GM13976 (cell line): Measurements from ENCODE around the gene CARTPT.

Experiments
- DNase-seq: peaks from one replicate; pipeline ENCODE4 v3.0.0; 2012; ENCODE audit warnings: low spot score
- in situ Hi-C: fragments of 300-500 bp; cut with MboI; formaldehyde crosslinking; loops from one replicate; pipeline ENCODE4 v1.12.0; 2022; ENCODE audit warnings: low sequenced_read_pairs, mixed read lengths, inconsistent platforms; ENCODE audit not compliant: unreplicated experiment
- TF ChIP-seq, protein P1 (sequence below): IDR thresholded peaks from 2 replicates; pipeline ENCODE4 v1.5.1; 2012; ENCODE audit warnings: borderline replicate concordance, mild to moderate bottlenecking; ENCODE audit not compliant: insufficient read depth; ENCODE audit errors: extremely low read depth, missing control alignments, control extremely low read depth

The CARTPT gene

DNA sequence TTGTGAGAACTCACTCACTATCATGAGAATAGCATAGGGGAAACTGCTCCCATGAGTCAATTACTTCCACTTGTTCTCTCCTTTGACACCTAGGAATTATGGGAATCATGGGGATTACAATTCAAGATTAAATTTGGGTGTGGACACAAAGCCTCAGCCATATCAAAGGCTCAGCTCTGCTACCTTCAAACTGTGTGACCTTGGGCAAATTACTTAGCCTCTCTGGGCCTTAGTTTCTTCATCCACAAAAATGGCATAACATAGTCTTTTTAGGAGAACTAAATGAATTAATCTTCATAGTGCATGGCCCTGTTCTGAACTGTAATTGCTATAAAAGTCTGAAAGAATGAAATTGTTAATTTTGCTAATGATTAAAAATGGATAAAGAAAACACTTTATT is 18.3 kb upstream of the CARTPT start:
- in situ Hi-C loops = no loop called here
- DNase-seq = no peak
- TF ChIP-seq, protein P1, sequence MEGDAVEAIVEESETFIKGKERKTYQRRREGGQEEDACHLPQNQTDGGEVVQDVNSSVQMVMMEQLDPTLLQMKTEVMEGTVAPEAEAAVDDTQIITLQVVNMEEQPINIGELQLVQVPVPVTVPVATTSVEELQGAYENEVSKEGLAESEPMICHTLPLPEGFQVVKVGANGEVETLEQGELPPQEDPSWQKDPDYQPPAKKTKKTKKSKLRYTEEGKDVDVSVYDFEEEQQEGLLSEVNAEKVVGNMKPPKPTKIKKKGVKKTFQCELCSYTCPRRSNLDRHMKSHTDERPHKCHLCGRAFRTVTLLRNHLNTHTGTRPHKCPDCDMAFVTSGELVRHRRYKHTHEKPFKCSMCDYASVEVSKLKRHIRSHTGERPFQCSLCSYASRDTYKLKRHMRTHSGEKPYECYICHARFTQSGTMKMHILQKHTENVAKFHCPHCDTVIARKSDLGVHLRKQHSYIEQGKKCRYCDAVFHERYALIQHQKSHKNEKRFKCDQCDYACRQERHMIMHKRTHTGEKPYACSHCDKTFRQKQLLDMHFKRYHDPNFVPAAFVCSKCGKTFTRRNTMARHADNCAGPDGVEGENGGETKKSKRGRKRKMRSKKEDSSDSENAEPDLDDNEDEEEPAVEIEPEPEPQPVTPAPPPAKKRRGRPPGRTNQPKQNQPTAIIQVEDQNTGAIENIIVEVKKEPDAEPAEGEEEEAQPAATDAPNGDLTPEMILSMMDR = no peak

DNA sequence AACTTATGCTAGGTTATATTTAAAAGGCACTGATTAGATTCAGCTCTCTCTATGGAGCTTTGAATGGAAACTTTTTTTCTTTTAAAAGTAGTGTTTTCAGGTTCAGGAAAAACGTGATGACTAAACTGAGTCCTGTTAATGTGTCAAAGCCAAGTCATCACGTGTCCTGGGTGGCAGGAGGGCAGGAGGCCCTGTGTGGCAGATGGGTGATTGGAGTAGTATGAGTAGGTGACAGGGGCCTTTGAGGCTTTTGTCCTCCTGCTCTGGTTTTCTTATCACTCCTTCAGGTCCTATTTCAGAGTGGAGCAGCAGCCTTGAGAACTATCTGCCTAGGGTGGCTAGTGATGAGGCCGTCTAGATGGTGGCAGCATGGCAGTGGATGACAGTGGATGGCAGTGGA is 17.7 kb upstream of the CARTPT start:
- DNase-seq = no peak
- in situ Hi-C loops = no loop called here
- TF ChIP-seq, protein P1 = no peak

DNA sequence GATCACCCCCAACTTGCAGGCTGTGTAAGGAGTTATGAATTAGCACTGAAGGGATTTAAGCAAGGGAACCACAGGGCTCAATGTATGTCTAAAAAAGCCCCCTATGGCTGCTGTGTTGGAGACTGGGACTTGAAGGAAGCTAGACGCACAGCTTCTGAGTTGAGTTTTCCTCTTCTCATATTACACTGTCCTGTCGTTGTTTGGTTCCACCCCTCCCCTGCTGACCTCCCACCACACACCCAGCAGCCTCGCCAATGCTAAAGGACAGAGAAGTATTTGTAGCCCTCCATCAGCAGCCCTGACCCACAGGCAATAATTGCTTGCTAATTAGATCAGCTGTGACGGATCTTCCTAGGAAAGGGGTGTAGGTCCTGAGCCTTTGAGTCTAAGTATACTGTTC is 15.1 kb upstream of the CARTPT start:
- no peak for DNase-seq
- in situ Hi-C loops = no loop called here
- TF ChIP-seq, protein P1 = no peak

DNA sequence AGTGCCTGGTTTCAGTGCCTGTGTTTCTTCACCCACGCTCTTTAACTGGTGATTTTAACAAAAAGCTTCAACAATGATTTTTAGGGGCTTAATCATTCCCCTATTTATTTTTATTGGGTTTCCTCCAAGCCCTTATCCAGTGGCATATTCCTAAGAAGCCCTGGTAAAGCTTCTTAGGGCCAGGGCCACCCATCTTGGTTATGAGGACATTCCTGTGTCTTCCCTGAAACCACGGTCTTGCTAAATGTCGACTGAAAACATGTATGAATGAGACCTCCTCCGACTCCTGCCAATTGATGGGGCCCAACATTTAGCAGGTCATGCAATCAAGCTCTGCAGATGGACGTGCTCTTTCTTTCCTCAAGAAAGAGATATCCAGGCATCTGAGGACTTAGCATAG is 13.7 kb upstream of the CARTPT start:
- TF ChIP-seq, protein P1 = no peak
- no peak for DNase-seq
- in situ Hi-C loops = no loop called here

DNA sequence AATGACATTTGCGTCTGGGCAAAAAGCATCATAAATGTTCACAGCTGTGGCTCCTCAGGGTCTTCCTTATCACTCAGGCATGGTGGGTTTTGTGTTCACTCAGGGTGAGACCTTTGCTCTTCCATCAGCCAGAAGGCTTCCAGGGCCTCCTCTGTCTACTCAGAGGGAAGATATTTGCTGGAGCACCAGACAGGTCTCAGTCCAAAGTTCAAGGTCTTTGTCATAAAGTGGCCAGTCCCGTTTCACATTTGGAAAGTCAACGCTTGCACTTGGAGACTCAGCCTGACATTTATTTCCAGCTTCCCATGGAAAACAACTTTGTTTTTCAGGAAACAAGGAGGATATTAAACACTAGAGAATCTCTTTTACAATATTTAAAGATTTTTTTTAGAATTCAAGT is 12.2 kb upstream of the CARTPT start:
- in situ Hi-C loops = no loop called here
- no peak for DNase-seq
- TF ChIP-seq, protein P1 = no peak

DNA sequence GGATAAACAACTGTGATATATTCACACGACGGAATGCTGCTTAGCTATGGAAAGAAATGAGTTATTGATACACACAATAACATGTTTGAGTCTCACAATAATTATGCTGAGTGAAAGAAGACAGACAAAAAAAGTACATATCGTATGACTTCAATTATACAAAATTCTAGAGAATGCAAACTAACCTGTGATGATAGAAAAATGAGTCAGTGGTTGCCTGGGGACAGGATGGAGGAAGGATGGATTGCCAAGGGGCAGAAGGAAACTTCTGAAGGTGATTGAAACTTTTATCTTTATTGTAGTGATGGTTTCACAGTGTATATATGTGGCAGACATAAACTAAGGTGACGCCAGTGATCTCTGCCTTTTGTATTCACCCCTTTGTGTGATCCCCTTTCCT is 7.5 kb upstream of the CARTPT start:
- TF ChIP-seq, protein P1 = no peak
- in situ Hi-C loops = no loop called here
- DNase-seq = no peak

DNA sequence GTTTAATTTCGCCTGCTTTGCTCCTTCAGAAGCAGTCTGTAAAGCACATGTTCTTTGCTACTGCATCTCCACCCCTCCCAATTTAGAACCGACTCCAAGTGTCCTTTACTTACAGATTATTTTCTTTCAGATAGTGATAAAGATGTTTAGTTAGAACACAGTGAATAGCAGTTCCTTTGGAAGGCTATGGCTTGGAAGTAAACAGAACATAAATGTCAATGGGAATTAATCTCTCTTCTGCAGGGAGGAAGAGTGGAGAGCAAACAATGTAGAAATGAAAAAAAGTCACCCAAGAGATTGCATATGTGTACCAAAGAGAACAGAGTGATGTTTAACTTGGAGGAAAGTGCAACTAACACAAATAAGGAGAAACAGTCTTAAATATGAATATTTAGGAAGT is 4.2 kb upstream of the CARTPT start:
- in situ Hi-C loops = no loop called here
- DNase-seq = no peak
- TF ChIP-seq, protein P1 = no peak
